HCT116 (cell line): Measurements from ENCODE around the gene GLRB. TPM values are rescaled to one million over a fixed set of nuclear protein-coding genes. Genes with fewer than 3 reads are reported as not detected.

ENCODE experiments used
- ATAC-seq: fragments of 200-7000 bp; cut with Tn5 transposase; 2 replicates; pipeline ENCODE4 v1.9.1; 2020; ENCODE audit warnings: mild to moderate bottlenecking, moderate library complexity
- BruUV-seq: library from RNA; stranded (reverse); fragments of 400-500 nt; replicated peaks from 2 replicates; lab custom pipeline; 2021; lab: Mats Ljungman, UMichigan
- CTCF ChIA-PET: fragments of 300-600 bp; sonication (Branson Sonifier 250); formaldehyde crosslinking; loops from one replicate; lab custom pipeline; 2021; ENCODE audit warnings: antibody characterized with exemption; lab: Charles Lee
- POLR2A ChIA-PET: fragments of 300-600, 350-600 bp; sonication (Branson Sonifier 250); formaldehyde crosslinking; loops from one replicate; lab custom pipeline; 2021; ENCODE audit warnings: antibody characterized with exemption; lab: Charles Lee
- RAD21 ChIA-PET, 2 experiments: fragments of 300-600 bp; sonication (Branson Sonifier 250); formaldehyde crosslinking; loops; one replicate each; lab custom pipeline; 2023; ENCODE audit warnings: low total read pairs in 2 of 2; ENCODE audit not compliant: uncharacterized antibody in 2 of 2, unreplicated experiment in 2 of 2, low non-redundant PET in 1 of 2; lab: Charles Lee
- DNase-seq: peaks from one replicate; pipeline ENCODE4 v3.0.0-alpha.2; 2010; ENCODE audit warnings: low read depth, low spot score
- H2AFZ ChIP-seq: fragments of 200-600 bp; shearing (Covaris generic), sonication (generic); 2 replicates; pipeline ENCODE4 v1.6.1; 2017; ENCODE audit warnings: low read depth, mixed run types, mixed read lengths, antibody characterized with exemption, low read length; ENCODE audit not compliant: poor library complexity, severe bottlenecking
- H3K27ac ChIP-seq: 2 replicates; pipeline ENCODE4 v1.5.1; 2012; ENCODE audit warnings: low read depth, low read length
- H3K27me3 ChIP-seq: fragments of 200-600 bp; sonication (generic); 2 replicates; pipeline ENCODE4 v1.6.1; 2016; ENCODE audit warnings: mixed run types, low read length, mixed read lengths; ENCODE audit not compliant: insufficient read depth
- H3K36me3 ChIP-seq, 2 experiments: fragments of 200-500 bp in 1 of 2; fragments of 200-600 bp in 1 of 2; sonication (Bioruptor generic) in 1 of 2; sonication (generic) in 1 of 2; 2 replicates each; pipeline versions ENCODE4 v1.5.1 to v1.6.1; 2014 to 2016; ENCODE audit warnings: low read length in 2 of 2, inconsistent platforms in 1 of 2, mixed read lengths in 1 of 2, mixed run types in 1 of 2; ENCODE audit not compliant: insufficient read depth in 2 of 2, control insufficient read depth in 1 of 2
- H3K4me1 ChIP-seq, 2 experiments: fragments of 200-600 bp in 1 of 2; sonication (generic) in 1 of 2; 2 replicates each; pipeline versions ENCODE4 v1.5.1 to v1.6.1; 2012 to 2017; ENCODE audit warnings: low read length in 2 of 2, inconsistent platforms in 1 of 2, mild to moderate bottlenecking in 1 of 2, mixed read lengths in 1 of 2, mixed run types in 1 of 2, moderate library complexity in 1 of 2; ENCODE audit not compliant: insufficient read depth in 2 of 2, control insufficient read depth in 1 of 2
- H3K4me2 ChIP-seq: fragments of 200-600 bp; sonication (generic); 2 replicates; pipeline ENCODE4 v1.6.1; 2017; ENCODE audit warnings: mixed run types, low read length, mixed read lengths
- H3K4me3 ChIP-seq, 2 experiments: fragments of 200-600 bp in 1 of 2; sonication (generic) in 1 of 2; replicated peaks in 1 of 2; 2 replicates each; pipeline ENCODE4 v1.5.1; 2011 to 2016; ENCODE audit warnings: low read length in 2 of 2, control low read depth in 1 of 2, low read depth in 1 of 2, mild to moderate bottlenecking in 1 of 2, mixed read lengths in 1 of 2, mixed run types in 1 of 2
- H3K79me2 ChIP-seq: fragments of 200-600 bp; sonication (generic); 2 replicates; pipeline ENCODE4 v1.6.1; 2017; ENCODE audit warnings: mild to moderate bottlenecking, mixed run types, low read length, moderate library complexity, mixed read lengths; ENCODE audit not compliant: insufficient read depth
- H3K9ac ChIP-seq: fragments of 200-600 bp; sonication (generic); 2 replicates; pipeline ENCODE4 v1.6.1; 2016; ENCODE audit warnings: low read length, mixed read lengths
- H3K9me2 ChIP-seq: fragments of 200-600 bp; sonication (generic), shearing (Covaris generic); 2 replicates; pipeline ENCODE4 v1.6.1; 2017; ENCODE audit warnings: mixed run types, mild to moderate bottlenecking, moderate library complexity; ENCODE audit not compliant: insufficient read depth
- H3K9me3 ChIP-seq, 2 experiments: fragments of 200-500 bp in 1 of 2; fragments of 200-600 bp in 1 of 2; sonication (Bioruptor generic) in 1 of 2; sonication (generic) in 1 of 2; 2 replicates each; pipeline ENCODE4 v1.6.1; 2014 to 2017; ENCODE audit warnings: low read length in 2 of 2, mixed read lengths in 2 of 2, inconsistent platforms in 1 of 2, low read depth in 1 of 2, mild to moderate bottlenecking in 1 of 2, mixed run types in 1 of 2, moderate library complexity in 1 of 2; ENCODE audit not compliant: control insufficient read depth in 1 of 2, insufficient read depth in 1 of 2
- H4K20me1 ChIP-seq: fragments of 200-600 bp; sonication (generic), shearing (Covaris generic); 2 replicates; pipeline ENCODE4 v1.6.1; 2017; ENCODE audit warnings: mixed run types, mild to moderate bottlenecking, moderate library complexity; ENCODE audit not compliant: insufficient read depth
- CBX3 ChIP-seq: IDR thresholded peaks from 2 replicates; pipeline ENCODE4 v1.6.1; 2012; ENCODE audit warnings: low read depth
- CEBPB ChIP-seq: IDR thresholded peaks from 2 replicates; pipeline ENCODE4 v1.6.1; 2012; ENCODE audit warnings: low read depth
- EZH2 ChIP-seq: fragments of 200-600 bp; sonication (generic); IDR thresholded peaks from 2 replicates; pipeline ENCODE4 v1.6.1; 2017; ENCODE audit warnings: antibody characterized with exemption, mixed run types
- EZH2phosphoT487 ChIP-seq: fragments of 200-600 bp; IDR thresholded peaks from 2 replicates; pipeline ENCODE4 v1.6.1; 2018; ENCODE audit warnings: antibody characterized with exemption, borderline replicate concordance
- POLR2A ChIP-seq: IDR thresholded peaks from 2 replicates; pipeline ENCODE4 v1.7.0; 2011; ENCODE audit warnings: borderline replicate concordance; ENCODE audit not compliant: insufficient read depth, insufficient read length; ENCODE audit errors: extremely low read depth
- POLR2AphosphoS5 ChIP-seq: IDR thresholded peaks from 2 replicates; pipeline ENCODE4 v1.6.1; 2011; ENCODE audit warnings: mild to moderate bottlenecking, low read depth, low read length, moderate library complexity
- SIN3A ChIP-seq: IDR thresholded peaks from 2 replicates; pipeline ENCODE4 v1.6.1; 2012; ENCODE audit warnings: low read depth
- SP1 ChIP-seq: IDR thresholded peaks from 2 replicates; pipeline ENCODE4 v1.6.1; 2012; ENCODE audit warnings: low read depth
- SRF ChIP-seq: IDR thresholded peaks from 2 replicates; pipeline ENCODE4 v1.6.1; 2012; ENCODE audit warnings: low read depth
- TCF7L2 ChIP-seq: IDR thresholded peaks from 2 replicates; pipeline ENCODE4 v1.7.0; 2011; ENCODE audit warnings: borderline replicate concordance, inconsistent platforms; ENCODE audit not compliant: insufficient read depth, insufficient read length; ENCODE audit errors: extremely low read depth
- YY1 ChIP-seq: IDR thresholded peaks from 2 replicates; pipeline ENCODE4 v1.6.1; 2011; ENCODE audit warnings: low read length, low read depth, moderate library complexity, mild to moderate bottlenecking; ENCODE audit not compliant: insufficient replicate concordance; ENCODE audit errors: extremely low read depth
- ZNF274 ChIP-seq: fragments of 200-500 bp; sonication (Bioruptor generic); IDR thresholded peaks from 2 replicates; pipeline ENCODE4 v1.6.1; 2014; ENCODE audit warnings: mild to moderate bottlenecking, low read depth, low read length, inconsistent platforms
- intact Hi-C: fragments of 100-400 bp; cut with micrococcal nuclease; formaldehyde crosslinking; loops from 2 replicates; pipeline ENCODE4 v1.10.0; 2022
- total RNA-seq: library from RNA; stranded (reverse); gene quantifications from one replicate; pipeline ENCODE4 v1.2.1, GENCODE V29; 2021; ENCODE audit not compliant: unreplicated experiment
- TF ChIP-seq, protein P1 (sequence below): IDR thresholded peaks from 2 replicates; pipeline ENCODE4 v1.6.1; 2012
- TF ChIP-seq, protein P2 (sequence below): IDR thresholded peaks from 2 replicates; pipeline ENCODE4 v1.6.1; 2012
- TF ChIP-seq, protein P3 (sequence below), 3 experiments: fragments of 200-600 bp in 1 of 3; sonication (generic) in 1 of 3; IDR thresholded peaks in 2 of 3; conservative IDR thresholded peaks in 1 of 3; 2 replicates each; pipeline ENCODE4 v1.5.1; 2012 to 2017; ENCODE audit warnings: low read depth in 2 of 3, low read length in 2 of 3, antibody characterized with exemption in 1 of 3, borderline replicate concordance in 1 of 3, control low read depth in 1 of 3, mild to moderate bottlenecking in 1 of 3, mixed read lengths in 1 of 3, mixed run types in 1 of 3, moderate library complexity in 1 of 3; ENCODE audit not compliant: insufficient read depth in 1 of 3
- TF ChIP-seq, protein P4 (sequence below): IDR thresholded peaks from 2 replicates; pipeline ENCODE4 v1.6.1; 2011; ENCODE audit warnings: mild to moderate bottlenecking, low read length, moderate library complexity; ENCODE audit not compliant: insufficient replicate concordance; ENCODE audit errors: extremely low read depth

Gene GLRB
- total RNA-seq, 1 experiment from 2014 or later, result not detected

DNA sequence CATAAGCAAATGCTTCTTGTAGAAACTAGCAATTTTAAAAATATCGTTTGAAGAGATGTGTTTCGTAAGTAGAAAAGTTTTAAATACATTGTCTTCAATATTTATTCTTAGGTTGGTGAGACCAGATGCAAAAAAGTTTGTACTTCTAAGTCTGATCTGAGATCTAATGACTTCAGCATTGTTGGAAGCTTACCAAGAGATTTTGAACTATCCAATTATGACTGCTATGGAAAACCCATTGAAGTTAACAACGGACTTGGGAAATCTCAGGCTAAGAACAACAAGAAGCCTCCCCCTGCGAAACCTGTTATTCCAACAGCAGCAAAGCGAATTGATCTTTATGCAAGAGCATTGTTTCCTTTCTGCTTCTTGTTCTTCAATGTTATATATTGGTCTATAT lies 94.4 kb downstream of the GLRB start:
- no peaks in the 10 kb centered on the region for H3K9me2 ChIP-seq
- H3K27ac ChIP-seq, result no peak overlapping the region
- no peaks in the 10 kb centered on the region for H3K9me3 ChIP-seq
- no peak overlapping the region for H3K4me3 ChIP-seq
- TF ChIP-seq CBX3 (no peak), TCF7L2 (no peak), ZNF274 (no peak), SRF (no peak), EZH2phosphoT487 (no peak), SIN3A (no peak), POLR2AphosphoS5 (no peak), SP1 (no peak), EZH2 (no peak), YY1 (no peak), CEBPB (no peak), POLR2A (no peak)
- TF ChIP-seq, protein P1, sequence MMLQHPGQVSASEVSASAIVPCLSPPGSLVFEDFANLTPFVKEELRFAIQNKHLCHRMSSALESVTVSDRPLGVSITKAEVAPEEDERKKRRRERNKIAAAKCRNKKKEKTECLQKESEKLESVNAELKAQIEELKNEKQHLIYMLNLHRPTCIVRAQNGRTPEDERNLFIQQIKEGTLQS, result no peak
- TF ChIP-seq, protein P2, sequence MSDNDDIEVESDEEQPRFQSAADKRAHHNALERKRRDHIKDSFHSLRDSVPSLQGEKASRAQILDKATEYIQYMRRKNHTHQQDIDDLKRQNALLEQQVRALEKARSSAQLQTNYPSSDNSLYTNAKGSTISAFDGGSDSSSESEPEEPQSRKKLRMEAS, result no peak
- TF ChIP-seq, protein P3, sequence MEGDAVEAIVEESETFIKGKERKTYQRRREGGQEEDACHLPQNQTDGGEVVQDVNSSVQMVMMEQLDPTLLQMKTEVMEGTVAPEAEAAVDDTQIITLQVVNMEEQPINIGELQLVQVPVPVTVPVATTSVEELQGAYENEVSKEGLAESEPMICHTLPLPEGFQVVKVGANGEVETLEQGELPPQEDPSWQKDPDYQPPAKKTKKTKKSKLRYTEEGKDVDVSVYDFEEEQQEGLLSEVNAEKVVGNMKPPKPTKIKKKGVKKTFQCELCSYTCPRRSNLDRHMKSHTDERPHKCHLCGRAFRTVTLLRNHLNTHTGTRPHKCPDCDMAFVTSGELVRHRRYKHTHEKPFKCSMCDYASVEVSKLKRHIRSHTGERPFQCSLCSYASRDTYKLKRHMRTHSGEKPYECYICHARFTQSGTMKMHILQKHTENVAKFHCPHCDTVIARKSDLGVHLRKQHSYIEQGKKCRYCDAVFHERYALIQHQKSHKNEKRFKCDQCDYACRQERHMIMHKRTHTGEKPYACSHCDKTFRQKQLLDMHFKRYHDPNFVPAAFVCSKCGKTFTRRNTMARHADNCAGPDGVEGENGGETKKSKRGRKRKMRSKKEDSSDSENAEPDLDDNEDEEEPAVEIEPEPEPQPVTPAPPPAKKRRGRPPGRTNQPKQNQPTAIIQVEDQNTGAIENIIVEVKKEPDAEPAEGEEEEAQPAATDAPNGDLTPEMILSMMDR (IDR thresholded peaks at IDR 0.05 in 2 of 3, conservative IDR thresholded peaks at IDR 0.05 in 1 of 3; ENCODE audit: borderline replicate concordance in 1 of 3, insufficient read depth in 1 of 3, low read depth in 2 of 3, low read length in 2 of 3), result no peak
- TF ChIP-seq, protein P4, sequence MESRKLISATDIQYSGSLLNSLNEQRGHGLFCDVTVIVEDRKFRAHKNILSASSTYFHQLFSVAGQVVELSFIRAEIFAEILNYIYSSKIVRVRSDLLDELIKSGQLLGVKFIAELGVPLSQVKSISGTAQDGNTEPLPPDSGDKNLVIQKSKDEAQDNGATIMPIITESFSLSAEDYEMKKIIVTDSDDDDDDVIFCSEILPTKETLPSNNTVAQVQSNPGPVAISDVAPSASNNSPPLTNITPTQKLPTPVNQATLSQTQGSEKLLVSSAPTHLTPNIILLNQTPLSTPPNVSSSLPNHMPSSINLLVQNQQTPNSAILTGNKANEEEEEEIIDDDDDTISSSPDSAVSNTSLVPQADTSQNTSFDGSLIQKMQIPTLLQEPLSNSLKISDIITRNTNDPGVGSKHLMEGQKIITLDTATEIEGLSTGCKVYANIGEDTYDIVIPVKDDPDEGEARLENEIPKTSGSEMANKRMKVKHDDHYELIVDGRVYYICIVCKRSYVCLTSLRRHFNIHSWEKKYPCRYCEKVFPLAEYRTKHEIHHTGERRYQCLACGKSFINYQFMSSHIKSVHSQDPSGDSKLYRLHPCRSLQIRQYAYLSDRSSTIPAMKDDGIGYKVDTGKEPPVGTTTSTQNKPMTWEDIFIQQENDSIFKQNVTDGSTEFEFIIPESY, result no peak
- H3K27me3 ChIP-seq, result no peaks in the 10 kb centered on the region
- no peaks in the 10 kb centered on the region for H3K36me3 ChIP-seq
- no TSS peak for BruUV-seq
- ATAC-seq (no peak), DNase-seq (no peak)
- H2AFZ ChIP-seq, result no peak overlapping the region
- H3K4me2 ChIP-seq, result no peak overlapping the region
- H3K9ac ChIP-seq, result no peak overlapping the region
- no peaks in the 10 kb centered on the region for H4K20me1 ChIP-seq
- no peaks in the 10 kb centered on the region for H3K79me2 ChIP-seq
- ChIA-PET POLR2A (no interaction called here), CTCF (interaction anchor here (0.7 kb wide), 1 partner anchor 695 kb away, joined by 3 read pairs; no protein-coding TSS in a partner anchor), RAD21 (no interaction called here)
- H3K4me1 ChIP-seq, result no peaks in the 10 kb centered on the region
- intact Hi-C loops, result no loop called here
